Cortex of kidney (tissue), 1 donor: ENCODE measurements around the gene NREP.

Experiments used
- DNase-seq: peaks from one replicate; lab custom pipeline; 2025; lab: John Stamatoyannopoulos, UW

Gene NREP

DNA sequence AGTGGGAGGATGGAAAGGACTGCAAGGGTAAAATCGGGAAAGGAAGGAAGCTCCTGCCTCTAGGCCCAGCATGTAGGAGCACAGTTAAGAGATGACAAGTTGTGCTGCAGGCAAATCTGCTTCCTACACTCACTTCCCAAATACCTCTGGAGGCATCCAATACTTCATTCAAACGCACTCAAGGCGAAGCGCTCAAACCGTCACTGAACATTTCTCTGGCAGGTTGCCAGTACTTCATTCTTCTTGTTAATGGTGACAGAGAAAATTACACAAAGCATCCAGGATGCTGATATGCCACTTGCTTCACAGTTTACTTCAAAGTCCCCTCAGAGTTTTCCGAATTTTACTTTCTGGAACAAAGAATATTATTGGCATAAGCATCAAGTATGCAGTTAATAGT, 59.8 kb downstream of the NREP start:
- no peak for DNase-seq

DNA sequence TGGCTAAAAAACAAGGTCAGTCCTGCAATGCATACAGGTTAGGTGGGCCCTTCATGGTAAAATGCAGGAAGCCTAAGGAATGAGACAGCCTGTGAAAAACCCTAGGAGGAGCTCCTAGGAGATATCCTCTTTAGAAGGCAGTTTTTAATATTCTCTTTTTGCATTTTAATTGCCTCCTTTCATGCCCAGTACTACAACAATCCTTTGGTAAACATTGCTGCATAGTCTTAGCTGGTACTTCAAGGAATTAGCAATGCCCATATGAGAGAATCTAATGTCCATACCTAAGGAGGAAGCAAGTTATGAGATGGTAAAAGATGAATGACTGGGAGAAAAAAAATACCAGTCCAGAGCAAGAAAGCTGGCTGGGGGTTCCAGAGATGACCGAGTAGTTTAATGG, 61.0 kb downstream of the NREP start:
- no peak for DNase-seq

DNA sequence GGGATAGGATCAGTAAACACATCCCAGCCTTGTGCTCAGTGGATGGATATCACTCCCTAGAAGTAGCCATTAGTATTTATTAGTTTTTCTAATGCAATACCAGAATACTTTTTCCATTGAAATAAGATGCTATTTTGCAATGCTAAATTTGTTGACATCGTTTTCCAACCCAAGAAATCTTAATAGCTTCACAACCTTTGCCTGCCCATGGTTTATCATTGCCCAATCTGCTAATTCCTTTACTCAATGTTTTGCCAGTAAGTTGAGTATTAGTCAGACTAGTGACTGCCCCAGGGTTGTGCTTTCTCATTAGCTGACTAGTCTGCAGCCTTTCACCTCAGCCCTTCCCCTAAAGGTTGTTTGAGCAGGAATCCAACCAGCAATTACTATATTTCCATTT, 62.9 kb downstream of the NREP start:
- no peak for DNase-seq

DNA sequence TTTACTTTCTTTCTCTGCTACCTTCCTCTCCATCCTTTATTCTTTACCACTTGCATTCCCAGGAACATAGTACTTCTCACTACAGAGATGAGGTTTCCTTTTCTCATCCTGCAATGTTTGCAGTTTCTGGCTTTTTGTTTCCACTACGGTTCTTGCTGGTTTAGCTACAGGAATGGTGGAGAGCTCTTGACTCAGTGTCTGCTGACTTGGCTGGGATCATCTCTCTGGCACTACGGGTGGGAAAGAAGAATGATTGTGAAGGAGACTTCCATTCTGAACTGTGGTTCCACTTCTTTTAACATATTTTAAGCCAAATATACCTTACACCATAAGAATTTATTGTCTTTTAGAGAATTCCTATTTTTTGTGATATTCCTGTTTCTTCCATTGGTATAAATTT, 65.1 kb downstream of the NREP start:
- no peak for DNase-seq

DNA sequence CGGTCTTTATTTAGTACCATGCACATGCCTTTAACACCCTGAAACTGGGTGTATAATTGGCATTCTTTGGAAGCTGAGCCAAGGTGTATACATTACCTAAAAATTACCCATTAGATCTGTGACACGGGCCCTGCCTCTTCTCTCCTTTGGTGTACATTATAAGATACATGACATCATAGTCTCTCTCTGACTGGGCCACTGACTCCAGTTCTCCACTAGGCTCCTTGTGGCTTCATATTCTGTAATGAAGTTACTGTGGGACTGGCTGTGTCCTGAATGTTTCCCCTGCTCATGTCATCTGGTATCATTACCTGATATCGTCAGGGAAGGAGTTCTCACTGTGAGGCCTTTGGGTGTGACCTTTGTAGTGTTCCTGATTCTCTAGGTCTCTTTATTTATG, 65.5 kb downstream of the NREP start:
- DNase-seq, result no peak

DNA sequence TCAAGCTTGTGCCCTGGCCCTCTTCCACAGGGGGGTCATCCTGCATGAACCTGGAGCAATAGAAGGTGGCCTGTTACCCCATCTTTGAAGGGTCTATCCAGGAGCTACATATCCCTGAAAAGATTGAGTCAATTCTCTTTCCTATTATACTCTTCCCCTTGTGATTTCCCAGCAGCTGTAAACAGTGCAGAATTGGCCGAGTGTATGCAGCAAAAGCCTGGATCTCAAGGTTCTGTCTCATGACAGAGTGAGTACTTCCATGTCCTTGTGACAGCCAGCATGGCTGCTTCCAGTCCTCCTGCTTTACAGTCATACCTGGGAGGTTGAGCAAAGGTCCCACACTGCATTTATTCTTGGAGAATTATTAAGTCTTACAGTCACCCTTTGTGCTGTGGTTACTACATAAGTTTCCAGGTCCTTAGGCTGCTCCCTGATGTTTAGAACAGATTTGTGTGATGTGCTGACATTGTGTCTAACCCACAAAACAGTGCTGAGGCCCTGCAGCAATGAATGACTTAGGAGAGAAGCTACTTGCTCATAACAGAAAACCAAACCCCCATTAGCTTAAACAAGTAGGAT, 67.5 kb downstream of the NREP start:
- DNase-seq, result no peak

DNA sequence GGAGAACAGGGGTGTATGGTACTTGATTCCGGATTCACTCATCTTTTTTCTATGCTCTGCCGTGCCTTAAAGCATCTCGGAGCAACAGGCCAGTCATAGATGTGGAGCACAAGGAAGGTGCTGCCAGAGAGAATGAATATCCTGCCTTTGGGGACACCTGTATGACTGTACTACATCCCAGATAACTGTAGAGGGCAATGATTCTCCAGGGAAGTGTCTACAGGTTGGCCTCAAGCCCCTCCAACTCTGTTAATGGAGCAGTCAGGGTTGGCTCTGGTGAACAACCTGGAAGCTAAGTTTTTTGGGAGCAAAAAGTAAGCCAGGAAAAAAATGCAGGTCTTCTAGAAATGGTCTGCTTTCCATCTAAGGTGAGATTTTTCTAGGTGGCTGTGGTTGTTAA, 71.0 kb downstream of the NREP start:
- DNase-seq, result no peak

DNA sequence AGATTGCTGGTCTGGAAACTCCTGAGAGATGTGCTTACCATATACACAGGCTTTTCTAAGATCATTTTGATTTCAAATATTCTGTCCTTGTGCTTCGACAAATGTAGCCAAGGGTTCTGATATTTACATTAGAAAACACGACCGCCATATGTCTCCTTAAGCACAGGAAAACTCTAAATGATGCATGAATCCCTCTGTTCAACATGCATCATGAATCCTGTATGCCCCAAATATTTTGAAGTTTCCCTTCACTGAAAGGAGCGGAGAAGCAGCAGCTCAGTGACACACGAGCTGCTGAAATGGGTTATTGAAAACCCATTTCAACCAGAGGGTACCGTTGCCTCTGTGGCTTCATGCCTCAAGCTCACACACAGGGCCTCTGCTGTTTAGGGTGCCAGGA, 74.4 kb downstream of the NREP start:
- no peak for DNase-seq

DNA sequence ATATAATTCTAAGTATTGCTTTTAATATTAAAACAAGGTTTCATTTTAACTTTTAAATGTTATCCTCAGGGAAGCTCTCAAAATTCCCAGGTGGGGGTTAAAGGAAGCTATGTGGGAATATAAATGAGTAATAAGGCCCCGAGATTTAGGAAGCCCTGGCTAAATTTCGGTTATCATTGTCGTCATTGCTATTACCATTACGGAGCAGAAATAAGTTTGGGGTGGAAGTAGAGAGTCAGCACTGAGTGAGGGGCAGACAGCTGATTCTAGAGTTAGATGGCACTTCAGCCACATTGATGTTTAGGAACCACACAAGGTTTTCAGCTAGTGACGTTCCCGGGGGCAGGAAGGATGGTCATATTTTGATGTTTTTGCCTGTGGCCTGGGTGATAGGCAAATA, 74.9 kb downstream of the NREP start:
- no peak for DNase-seq

DNA sequence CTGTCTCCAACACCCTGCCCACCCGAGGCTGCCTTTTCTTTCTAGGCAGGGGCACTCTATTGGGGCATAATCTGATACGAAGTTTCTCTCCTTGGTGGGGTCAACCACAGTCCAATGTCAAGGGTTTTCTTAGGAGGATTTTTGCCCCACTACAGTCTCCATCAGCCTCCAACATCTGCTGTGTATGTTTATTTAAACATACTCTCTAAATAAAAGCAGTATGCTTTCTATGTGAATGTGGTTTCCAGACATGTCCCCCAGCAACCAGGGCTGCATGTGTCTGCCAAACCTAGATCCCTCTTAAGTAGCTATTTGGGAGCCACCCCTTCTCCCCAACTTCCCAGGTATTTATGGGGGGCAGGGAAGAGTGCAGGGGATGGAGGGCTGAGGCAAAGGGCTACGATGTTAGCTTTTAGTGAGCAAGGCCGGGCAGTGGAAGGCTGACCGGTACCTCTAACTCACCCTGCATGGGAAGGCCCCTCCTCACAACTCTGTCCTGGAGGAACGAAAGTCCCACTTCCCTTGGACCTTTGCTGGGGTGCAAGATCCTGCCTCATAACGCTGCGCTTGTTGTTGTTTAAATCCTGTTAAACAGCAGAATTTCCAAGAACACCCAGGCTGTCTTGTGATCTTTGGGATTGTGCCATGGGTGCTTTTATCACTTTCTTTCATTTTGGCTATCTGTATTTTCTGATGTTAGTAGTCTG, 75.4 kb downstream of the NREP start:
- no peak for DNase-seq

DNA sequence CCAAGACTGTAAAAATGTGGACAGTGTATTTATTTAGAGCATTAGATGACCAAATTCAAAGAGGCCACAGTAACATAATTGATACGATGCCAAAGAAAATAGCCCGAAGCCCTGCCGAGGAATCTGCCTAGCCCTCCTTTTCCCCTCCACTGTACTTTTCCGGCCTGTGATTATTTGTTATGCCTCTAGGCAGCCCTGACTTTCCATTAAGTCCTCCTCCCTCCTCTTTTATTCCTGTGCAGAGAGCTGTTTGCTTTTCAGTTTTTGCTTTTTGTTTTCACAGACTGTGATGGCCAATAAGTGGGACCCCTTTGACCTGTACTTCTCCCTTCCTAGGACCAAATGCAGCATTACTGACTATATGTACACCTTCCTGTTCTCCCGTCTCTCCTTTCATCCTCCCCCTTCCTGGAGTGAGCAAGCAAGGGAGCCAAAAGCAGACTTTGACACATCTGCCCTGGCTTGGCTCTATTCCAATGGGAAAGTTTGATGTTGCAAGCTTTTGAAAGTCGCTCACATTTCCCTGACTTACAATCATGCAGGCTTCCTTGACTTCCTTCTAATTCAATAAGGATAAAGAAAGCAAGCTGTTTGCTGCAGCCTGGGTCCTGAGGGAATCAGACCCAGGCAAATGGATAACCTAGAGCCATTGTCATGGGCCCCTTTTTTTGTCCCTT, 76.1 kb downstream of the NREP start:
- no peak for DNase-seq

DNA sequence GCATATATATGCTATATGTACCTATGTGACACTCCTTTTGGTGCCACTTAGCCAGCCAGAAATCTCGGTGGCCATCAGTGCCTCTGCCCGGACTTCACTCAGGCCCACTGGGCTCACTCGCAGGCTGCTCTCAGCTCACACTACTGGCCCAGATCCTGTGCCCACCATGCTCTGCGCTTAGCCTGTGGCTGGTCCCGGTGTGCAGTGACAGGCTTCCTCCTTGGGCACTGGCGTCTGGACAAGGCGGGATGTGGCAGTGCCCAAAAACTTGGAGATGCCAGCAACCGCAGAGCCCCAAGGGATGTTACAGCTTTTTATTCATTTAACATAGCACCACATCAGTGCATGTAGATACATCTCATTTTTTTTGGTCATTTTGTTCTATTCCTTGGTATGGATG, 77.4 kb downstream of the NREP start:
- no peak for DNase-seq
